ENCODE data around the gene BPIFB1. TPM values are rescaled to one million over a fixed set of nuclear protein-coding genes. Genes with fewer than 3 reads are reported as not detected.

Gene BPIFB1
- total and polyA plus RNA-seq, 2 donors = 0.24 to 0.55 TPM

DNA sequence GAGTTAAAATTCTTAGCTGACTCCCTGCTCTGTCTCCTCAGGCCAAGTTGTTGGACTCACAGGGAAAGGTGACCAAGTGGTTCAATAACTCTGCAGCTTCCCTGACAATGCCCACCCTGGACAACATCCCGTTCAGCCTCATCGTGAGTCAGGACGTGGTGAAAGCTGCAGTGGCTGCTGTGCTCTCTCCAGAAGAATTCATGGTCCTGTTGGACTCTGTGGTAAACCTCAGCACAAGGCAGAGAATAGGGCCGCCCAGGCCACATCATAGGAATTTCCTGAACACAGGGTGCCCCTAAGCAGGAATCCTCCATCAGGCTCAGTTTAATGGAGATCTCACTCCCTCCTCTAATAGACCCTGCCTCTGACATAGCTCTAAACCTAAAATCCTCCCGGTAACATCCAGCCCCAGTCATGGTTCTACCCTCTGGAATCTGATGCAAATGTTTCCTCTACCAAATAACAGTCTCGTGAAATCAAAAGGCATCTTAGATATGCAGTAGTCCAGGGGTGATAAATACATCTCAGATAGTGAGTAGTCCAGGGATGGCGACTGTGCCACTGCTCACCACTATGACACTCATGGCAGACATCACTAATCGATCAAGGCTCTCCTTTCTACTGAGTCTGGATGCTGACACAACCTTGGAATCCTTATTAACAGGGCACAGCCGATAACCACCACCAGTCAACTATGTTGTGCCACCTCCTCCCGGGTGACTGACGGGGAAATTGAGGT, 18.3 kb downstream of the BPIFB1 start:
- WGBS = 88% methylated on average over 11 of the region's 11 CpGs
- Histone ChIP-seq H3K36me3 (ENCODE audit: control insufficient read depth in 2 of 2, insufficient read depth in 2 of 2, low read length in 1 of 2) (no peaks in the 10 kb centered on the region), H3K4me1 (ENCODE audit: control insufficient read depth in 2 of 2, insufficient read depth in 2 of 2, low read length in 2 of 2) (no peaks in the 10 kb centered on the region), H3K27ac (ENCODE audit: low read depth in 1 of 2, low read length in 1 of 2) (no peak overlapping the region), H3K9me3 (ENCODE audit: control insufficient read depth in 2 of 2, insufficient read depth in 1 of 2, low read length in 1 of 2) (no peaks in the 10 kb centered on the region), H3K27me3 (ENCODE audit: control insufficient read depth in 2 of 2, insufficient read depth in 1 of 2, low read length in 1 of 2) (peaks cover 5 to 20% of the 10 kb centered on the region in 2 donors), H3K4me3 (ENCODE audit: low read length in 2 of 2) (no peak overlapping the region)
- DNase-seq (ENCODE audit: low read depth in 6 of 9, low spot score in 9 of 9) = no peak

DNA sequence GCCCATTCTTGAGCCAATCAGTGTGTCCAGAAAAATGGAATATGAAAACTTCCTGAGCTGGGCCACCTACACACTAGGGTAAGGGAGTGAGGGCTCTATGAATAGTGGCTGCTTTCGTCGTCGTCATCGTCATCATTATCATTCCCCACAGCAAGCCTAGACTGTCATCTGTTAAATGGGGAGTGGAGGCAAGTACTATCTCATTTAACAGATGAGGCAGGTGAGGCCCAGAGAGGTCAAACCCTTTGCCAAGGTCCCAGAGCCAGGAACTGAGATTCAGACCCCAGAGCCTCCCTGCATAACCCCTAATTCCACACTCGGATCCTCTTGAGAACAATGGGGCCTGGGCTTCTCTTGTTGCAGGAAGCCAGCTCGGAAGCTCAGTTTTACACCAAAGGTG, 20.6 kb downstream of the BPIFB1 start:
- H3K27me3 ChIP-seq (ENCODE audit: control insufficient read depth in 2 of 2, insufficient read depth in 1 of 2, low read length in 1 of 2) = peaks cover 0 to 6% of the 10 kb centered on the region in 2 donors
- no peak for DNase-seq (ENCODE audit: low read depth in 6 of 9, low spot score in 9 of 9)
- 94% methylated on average over 6 of the region's 6 CpGs for WGBS
- no peaks in the 10 kb centered on the region for H3K36me3 ChIP-seq (ENCODE audit: control insufficient read depth in 2 of 2, insufficient read depth in 2 of 2, low read length in 1 of 2)
- no peaks in the 10 kb centered on the region for H3K4me1 ChIP-seq (ENCODE audit: control insufficient read depth in 2 of 2, insufficient read depth in 2 of 2, low read length in 2 of 2)
- no peak overlapping the region for H3K4me3 ChIP-seq (ENCODE audit: low read length in 2 of 2)
- H3K9me3 ChIP-seq (ENCODE audit: control insufficient read depth in 2 of 2, insufficient read depth in 1 of 2, low read length in 1 of 2) = no peaks in the 10 kb centered on the region
- no peak overlapping the region for H3K27ac ChIP-seq (ENCODE audit: low read depth in 1 of 2, low read length in 1 of 2)

DNA sequence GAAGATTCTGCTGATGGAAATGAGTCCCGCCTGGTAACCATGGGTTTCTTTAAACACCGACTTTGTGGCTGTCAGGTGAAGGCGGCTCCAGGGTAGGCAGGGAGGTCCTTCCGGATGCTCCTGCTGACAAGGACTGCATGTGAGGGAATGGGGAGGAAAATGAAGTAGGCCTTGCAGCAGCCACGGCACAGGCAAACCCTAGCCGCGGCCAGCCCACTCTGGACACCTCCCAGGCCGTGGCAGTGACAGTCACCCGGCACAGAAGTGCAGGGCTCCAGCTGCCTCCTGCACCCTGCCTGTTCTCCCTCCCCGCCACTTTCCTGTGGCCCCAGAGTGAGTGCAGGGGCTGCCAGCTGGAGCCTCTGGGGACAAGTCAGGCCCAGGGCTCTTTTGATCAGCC, 21.0 kb downstream of the BPIFB1 start:
- no peak overlapping the region for H3K4me3 ChIP-seq (ENCODE audit: low read length in 2 of 2)
- DNase-seq (ENCODE audit: low read depth in 6 of 9, low spot score in 9 of 9) = no peak
- 90% methylated on average over 10 of the region's 10 CpGs for WGBS

DNA sequence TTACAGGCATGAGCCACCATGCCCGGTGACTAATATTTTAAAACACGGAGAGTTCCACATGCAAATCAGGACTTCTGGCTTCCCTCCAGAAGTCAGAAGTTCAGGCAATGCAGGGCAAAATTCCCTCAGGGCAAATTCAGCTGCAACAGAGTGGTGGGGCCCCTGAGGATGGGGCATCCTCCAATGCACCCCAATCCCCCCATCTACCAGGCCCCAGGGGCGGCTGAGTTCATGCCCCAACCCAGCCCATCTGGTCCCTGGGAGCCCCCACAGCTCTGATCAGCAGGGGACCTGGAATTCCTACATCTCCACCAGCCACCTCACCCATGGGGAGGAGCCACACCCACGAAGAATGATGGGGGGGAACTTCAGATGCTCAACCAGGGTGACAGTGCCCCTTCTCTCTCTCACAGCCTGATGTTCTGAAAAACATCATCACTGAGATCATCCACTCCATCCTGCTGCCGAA, 22.6 kb downstream of the BPIFB1 start:
- Histone ChIP-seq H3K4me1 (ENCODE audit: control insufficient read depth in 2 of 2, insufficient read depth in 2 of 2, low read length in 2 of 2) (no peaks in the 10 kb centered on the region), H3K4me3 (ENCODE audit: low read length in 2 of 2) (no peak overlapping the region), H3K9me3 (ENCODE audit: control insufficient read depth in 2 of 2, insufficient read depth in 1 of 2, low read length in 1 of 2) (no peaks in the 10 kb centered on the region), H3K36me3 (ENCODE audit: control insufficient read depth in 2 of 2, insufficient read depth in 2 of 2, low read length in 1 of 2) (no peaks in the 10 kb centered on the region), H3K27ac (ENCODE audit: low read depth in 1 of 2, low read length in 1 of 2) (no peak overlapping the region), H3K27me3 (ENCODE audit: control insufficient read depth in 2 of 2, insufficient read depth in 1 of 2, low read length in 1 of 2) (no peaks in the 10 kb centered on the region)
- WGBS = 80% methylated on average over 5 of the region's 5 CpGs
- DNase-seq (ENCODE audit: low read depth in 6 of 9, low spot score in 9 of 9) = no peak

More for the DNA sequence above, 21.0 kb downstream of the BPIFB1 start:
- Histone ChIP-seq H3K27me3 (ENCODE audit: control insufficient read depth in 2 of 2, insufficient read depth in 1 of 2, low read length in 1 of 2) (peaks cover 0 to 3% of the 10 kb centered on the region in 2 donors), H3K9me3 (ENCODE audit: control insufficient read depth in 2 of 2, insufficient read depth in 1 of 2, low read length in 1 of 2) (no peaks in the 10 kb centered on the region), H3K27ac (ENCODE audit: low read depth in 1 of 2, low read length in 1 of 2) (no peak overlapping the region), H3K4me1 (ENCODE audit: control insufficient read depth in 2 of 2, insufficient read depth in 2 of 2, low read length in 2 of 2) (no peaks in the 10 kb centered on the region), H3K36me3 (ENCODE audit: control insufficient read depth in 2 of 2, insufficient read depth in 2 of 2, low read length in 1 of 2) (no peaks in the 10 kb centered on the region)

DNA sequence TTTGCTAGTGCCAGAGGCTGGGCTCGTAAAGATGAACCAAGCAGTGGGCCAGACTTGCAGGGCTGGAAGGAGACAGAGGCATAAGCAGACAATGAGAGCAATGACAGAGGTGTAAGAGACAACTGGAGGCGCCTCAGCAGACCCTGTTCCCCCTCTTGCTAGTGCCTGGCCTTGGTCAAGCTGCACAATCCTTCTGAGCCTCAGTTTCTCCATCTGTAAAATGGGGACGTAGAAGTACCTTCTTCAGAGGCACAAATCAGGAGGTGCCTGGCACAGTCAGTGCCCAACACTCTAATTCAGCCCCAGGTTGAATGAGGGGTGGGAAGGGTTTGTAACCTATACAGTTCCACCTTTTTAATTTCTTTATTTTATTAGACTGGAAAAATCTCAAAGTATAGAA, 23.2 kb downstream of the BPIFB1 start:
- WGBS = 94% methylated on average over 3 of the region's 3 CpGs
- Histone ChIP-seq H3K27me3 (ENCODE audit: control insufficient read depth in 2 of 2, insufficient read depth in 1 of 2, low read length in 1 of 2) (no peaks in the 10 kb centered on the region), H3K4me1 (ENCODE audit: control insufficient read depth in 2 of 2, insufficient read depth in 2 of 2, low read length in 2 of 2) (no peaks in the 10 kb centered on the region), H3K27ac (ENCODE audit: low read depth in 1 of 2, low read length in 1 of 2) (no peak overlapping the region), H3K36me3 (ENCODE audit: control insufficient read depth in 2 of 2, insufficient read depth in 2 of 2, low read length in 1 of 2) (no peaks in the 10 kb centered on the region), H3K9me3 (ENCODE audit: control insufficient read depth in 2 of 2, insufficient read depth in 1 of 2, low read length in 1 of 2) (no peaks in the 10 kb centered on the region), H3K4me3 (ENCODE audit: low read length in 2 of 2) (no peak overlapping the region)
- no peak for DNase-seq (ENCODE audit: low read depth in 6 of 9, low spot score in 9 of 9)

DNA sequence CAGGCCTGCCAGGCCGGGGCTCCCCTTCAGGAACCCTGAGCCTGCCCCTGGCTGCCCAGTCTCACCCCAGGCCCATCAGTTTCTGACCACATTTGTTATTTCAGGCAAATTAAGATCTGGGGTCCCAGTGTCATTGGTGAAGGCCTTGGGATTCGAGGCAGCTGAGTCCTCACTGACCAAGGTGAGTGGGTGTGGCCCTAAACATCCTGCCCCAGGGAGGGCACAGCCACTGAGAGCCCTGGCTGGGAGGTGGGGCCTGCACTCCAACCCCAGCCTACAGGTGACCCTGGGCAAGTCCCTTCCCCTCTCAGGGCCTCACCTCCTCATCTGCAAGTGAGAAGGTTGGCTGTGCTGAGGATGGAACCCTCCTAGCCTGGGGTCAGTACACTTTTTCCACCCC, 23.8 kb downstream of the BPIFB1 start:
- 67% methylated on average over 2 of the region's 2 CpGs for WGBS
- Histone ChIP-seq H3K27ac (ENCODE audit: low read depth in 1 of 2, low read length in 1 of 2) (no peak overlapping the region), H3K36me3 (ENCODE audit: control insufficient read depth in 2 of 2, insufficient read depth in 2 of 2, low read length in 1 of 2) (no peaks in the 10 kb centered on the region), H3K27me3 (ENCODE audit: control insufficient read depth in 2 of 2, insufficient read depth in 1 of 2, low read length in 1 of 2) (no peaks in the 10 kb centered on the region), H3K4me1 (ENCODE audit: control insufficient read depth in 2 of 2, insufficient read depth in 2 of 2, low read length in 2 of 2) (no peaks in the 10 kb centered on the region), H3K4me3 (ENCODE audit: low read length in 2 of 2) (no peak overlapping the region), H3K9me3 (ENCODE audit: control insufficient read depth in 2 of 2, insufficient read depth in 1 of 2, low read length in 1 of 2) (no peaks in the 10 kb centered on the region)
- DNase-seq (ENCODE audit: low read depth in 6 of 9, low spot score in 9 of 9) = no peak

DNA sequence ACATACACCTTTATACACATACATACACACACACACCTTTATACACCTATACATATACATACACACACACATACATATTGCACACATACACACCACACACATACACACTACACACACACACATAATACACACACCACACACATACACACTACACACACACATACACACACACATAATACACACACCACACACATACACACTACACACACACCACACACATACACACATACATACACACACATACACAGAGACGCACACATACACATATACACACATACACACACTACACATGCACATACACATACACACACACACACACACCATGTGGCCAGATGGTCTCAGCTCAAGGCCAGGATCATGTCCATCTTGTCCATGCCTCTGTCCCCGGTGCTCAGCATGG, 25.7 kb downstream of the BPIFB1 start:
- H3K4me1 ChIP-seq (ENCODE audit: control insufficient read depth in 2 of 2, insufficient read depth in 2 of 2, low read length in 2 of 2) = peaks cover 0 to 3% of the 10 kb centered on the region in 2 donors
- no peak overlapping the region for H3K27ac ChIP-seq (ENCODE audit: low read depth in 1 of 2, low read length in 1 of 2)
- no peak overlapping the region for H3K4me3 ChIP-seq (ENCODE audit: low read length in 2 of 2)
- H3K36me3 ChIP-seq (ENCODE audit: control insufficient read depth in 2 of 2, insufficient read depth in 2 of 2, low read length in 1 of 2) = no peaks in the 10 kb centered on the region
- no peak for DNase-seq (ENCODE audit: low read depth in 6 of 9, low spot score in 9 of 9)
- H3K9me3 ChIP-seq (ENCODE audit: control insufficient read depth in 2 of 2, insufficient read depth in 1 of 2, low read length in 1 of 2) = no peaks in the 10 kb centered on the region
- whole genome bisulfite sequencing = 95% methylated on average over 2 of the region's 2 CpGs
- no peaks in the 10 kb centered on the region for H3K27me3 ChIP-seq (ENCODE audit: control insufficient read depth in 2 of 2, insufficient read depth in 1 of 2, low read length in 1 of 2)

DNA sequence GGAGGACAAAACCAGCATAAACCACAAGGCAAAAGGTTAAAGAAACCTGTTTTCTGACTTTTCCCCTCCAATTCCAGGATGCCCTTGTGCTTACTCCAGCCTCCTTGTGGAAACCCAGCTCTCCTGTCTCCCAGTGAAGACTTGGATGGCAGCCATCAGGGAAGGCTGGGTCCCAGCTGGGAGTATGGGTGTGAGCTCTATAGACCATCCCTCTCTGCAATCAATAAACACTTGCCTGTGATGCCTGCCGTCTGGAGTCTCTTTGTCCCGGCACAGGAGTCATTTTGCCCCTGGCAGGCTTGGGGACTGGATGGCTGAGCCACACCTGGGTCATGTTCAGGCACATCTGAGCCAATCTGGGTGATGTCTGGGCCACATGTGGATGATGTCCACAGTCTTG, 26.6 kb downstream of the BPIFB1 start:
- H3K36me3 ChIP-seq (ENCODE audit: control insufficient read depth in 2 of 2, insufficient read depth in 2 of 2, low read length in 1 of 2) = no peaks in the 10 kb centered on the region
- no peaks in the 10 kb centered on the region for H3K9me3 ChIP-seq (ENCODE audit: control insufficient read depth in 2 of 2, insufficient read depth in 1 of 2, low read length in 1 of 2)
- H3K27ac ChIP-seq (ENCODE audit: low read depth in 1 of 2, low read length in 1 of 2) = no peak overlapping the region
- WGBS = 73% methylated on average over 2 of the region's 2 CpGs
- peaks cover 0 to 5% of the 10 kb centered on the region in 2 donors for H3K4me1 ChIP-seq (ENCODE audit: control insufficient read depth in 2 of 2, insufficient read depth in 2 of 2, low read length in 2 of 2)
- no peak for DNase-seq (ENCODE audit: low read depth in 6 of 9, low spot score in 9 of 9)
- H3K4me3 ChIP-seq (ENCODE audit: low read length in 2 of 2) = no peak overlapping the region
- H3K27me3 ChIP-seq (ENCODE audit: control insufficient read depth in 2 of 2, insufficient read depth in 1 of 2, low read length in 1 of 2) = no peaks in the 10 kb centered on the region

DNA sequence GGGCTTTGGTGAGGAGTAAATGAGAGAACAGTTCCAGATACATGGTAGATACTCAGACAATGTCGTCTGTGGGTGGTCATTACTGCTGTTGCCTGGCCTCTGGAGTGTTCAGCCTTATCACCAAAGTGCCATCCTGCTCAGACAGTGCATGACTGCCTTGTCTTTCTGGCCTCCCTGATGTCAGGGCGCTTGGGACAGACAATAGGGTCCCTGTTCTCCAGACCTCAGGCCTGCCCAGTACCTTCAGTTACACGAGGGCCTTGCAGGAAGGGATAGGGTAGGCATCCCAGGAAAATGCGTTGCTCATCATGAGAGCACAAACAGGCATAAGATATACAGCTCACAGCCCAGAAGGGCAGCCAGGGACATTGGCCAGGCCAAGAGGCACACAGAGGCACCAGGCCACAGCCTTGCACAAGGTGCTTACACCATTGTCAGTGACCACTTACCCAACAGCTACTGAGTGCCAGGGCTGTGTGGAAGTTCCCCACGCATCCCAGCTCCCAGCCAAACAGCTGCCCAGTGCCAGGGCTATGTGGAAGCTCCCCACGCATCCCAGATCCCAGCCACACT, 27.4 kb downstream of the BPIFB1 start:
- H3K9me3 ChIP-seq (ENCODE audit: control insufficient read depth in 2 of 2, insufficient read depth in 1 of 2, low read length in 1 of 2) = no peaks in the 10 kb centered on the region
- no peak overlapping the region for H3K27ac ChIP-seq (ENCODE audit: low read depth in 1 of 2, low read length in 1 of 2)
- H3K4me1 ChIP-seq (ENCODE audit: control insufficient read depth in 2 of 2, insufficient read depth in 2 of 2, low read length in 2 of 2) = peaks cover 0 to 5% of the 10 kb centered on the region in 2 donors
- no peaks in the 10 kb centered on the region for H3K27me3 ChIP-seq (ENCODE audit: control insufficient read depth in 2 of 2, insufficient read depth in 1 of 2, low read length in 1 of 2)
- DNase-seq (ENCODE audit: low read depth in 6 of 9, low spot score in 9 of 9) = no peak
- WGBS = 90% methylated on average over 6 of the region's 6 CpGs
- no peak overlapping the region for H3K4me3 ChIP-seq (ENCODE audit: low read length in 2 of 2)
- no peaks in the 10 kb centered on the region for H3K36me3 ChIP-seq (ENCODE audit: control insufficient read depth in 2 of 2, insufficient read depth in 2 of 2, low read length in 1 of 2)
